IPS DF 6.9 (cell line): ENCODE measurements around the gene BYSL.
A peak's percentile ranks its signal among the peaks of the same experiment; 100 is the strongest.

Experiments
- DNase-seq: peaks from one replicate; pipeline ENCODE4 v3.0.0-alpha.2; 2013; ENCODE audit warnings: low read depth, low spot score
- H3K27ac ChIP-seq: one replicate; pipeline ENCODE4 v1.5.1; 2013; ENCODE audit warnings: low read length, control low read depth
- H3K27me3 ChIP-seq: 2 replicates; pipeline ENCODE4 v1.6.1; 2013; ENCODE audit warnings: mild to moderate bottlenecking, low read length; ENCODE audit not compliant: control insufficient read depth, insufficient read depth
- H3K36me3 ChIP-seq: 2 replicates; pipeline ENCODE4 v1.6.1; 2013; ENCODE audit warnings: low read length; ENCODE audit not compliant: control insufficient read depth, insufficient read depth
- H3K4me1 ChIP-seq: 2 replicates; pipeline ENCODE4 v1.6.1; 2013; ENCODE audit warnings: low read length; ENCODE audit not compliant: control insufficient read depth, insufficient read depth
- H3K4me3 ChIP-seq: 2 replicates; pipeline ENCODE4 v1.5.1; 2013; ENCODE audit warnings: mild to moderate bottlenecking, low read length
- H3K9me3 ChIP-seq: 2 replicates; pipeline ENCODE4 v1.6.1; 2013; ENCODE audit warnings: low read length, inconsistent platforms; ENCODE audit not compliant: control insufficient read depth, insufficient read depth
- WGBS: extraction: QIAGEN DNeasy Blood & Tissue Kit; methylation state at CpG from one replicate; pipeline ENCODE4 v1.1.7; 2013; ENCODE audit warnings: mixed read lengths, missing lambda C conversion rate; ENCODE audit not compliant: insufficient read length, insufficient coverage; 5-methylcytosine and 5-hydroxymethylcytosine counted together

Gene BYSL

GRCh38 chr6:41914869-41915530 lies 6.3 kb upstream of the BYSL start:
- H3K27ac ChIP-seq, result no peak overlapping the region
- no CpG with 5 or more reads among the region's 4 CpGs for WGBS
- no peak for DNase-seq
- H3K36me3 ChIP-seq, result no peaks in the 10 kb centered on the region; the same call in 1 of the 2 replicates
- no peaks in the 10 kb centered on the region for H3K9me3 ChIP-seq
- no peaks in the 10 kb centered on the region for H3K27me3 ChIP-seq
- H3K4me3 ChIP-seq, result no peak overlapping the region
- no peaks in the 10 kb centered on the region for H3K4me1 ChIP-seq

GRCh38 chr6:41917528-41917927 lies 3.8 kb upstream of the BYSL start:
- Histone ChIP-seq H3K4me3 (no peak overlapping the region), H3K27ac (no peak overlapping the region), H3K36me3 (no peaks in the 10 kb centered on the region; the same call in 1 of the 2 replicates), H3K27me3 (no peaks in the 10 kb centered on the region), H3K4me1 (no peaks in the 10 kb centered on the region), H3K9me3 (no peaks in the 10 kb centered on the region)
- DNase-seq, result no peak
- WGBS, result no CpG with 5 or more reads among the region's 4 CpGs

- WGBS, result no CpG with 5 or more reads among the region's 20 CpGs
- Histone ChIP-seq H3K27ac (no peak overlapping the region), H3K27me3 (no peaks in the 10 kb centered on the region), H3K9me3 (no peaks in the 10 kb centered on the region), H3K4me3 (peak overlapping the region; percentile 87), H3K4me1 (no peaks in the 10 kb centered on the region), H3K36me3 (no peaks in the 10 kb centered on the region)
- no peak for DNase-seq
These were observed 356 bp downstream of the BYSL start for GRCh38 chr6:41921712-41921998.

- Histone ChIP-seq H3K4me3 (peak overlapping the region; percentile 87; the same call in 1 of the 2 replicates), H3K27ac (no peak overlapping the region), H3K4me1 (no peaks in the 10 kb centered on the region), H3K27me3 (no peaks in the 10 kb centered on the region), H3K36me3 (peaks cover 2% of the 10 kb centered on the region; the same call in 1 of the 2 replicates), H3K9me3 (no peaks in the 10 kb centered on the region)
- WGBS, result no CpG with 5 or more reads among the region's 7 CpGs
- DNase-seq, result no peak
These were observed 855 bp downstream of the BYSL start for GRCh38 chr6:41922154-41922553.

- H3K9me3 ChIP-seq, result no peaks in the 10 kb centered on the region
- H3K27me3 ChIP-seq, result no peaks in the 10 kb centered on the region
- no peak for DNase-seq
- no peak overlapping the region for H3K27ac ChIP-seq
- H3K4me3 ChIP-seq, result no peak overlapping the region
- no peaks in the 10 kb centered on the region for H3K4me1 ChIP-seq
- H3K36me3 ChIP-seq, result peaks cover 45% of the 10 kb centered on the region
- no CpG with 5 or more reads among the region's 6 CpGs for WGBS
These were observed 6.0 kb downstream of the BYSL start for GRCh38 chr6:41927253-41927652.

- WGBS, result no CpG with 5 or more reads among the region's 6 CpGs
- H3K27ac ChIP-seq, result no peak overlapping the region
- no peaks in the 10 kb centered on the region for H3K9me3 ChIP-seq
- H3K4me1 ChIP-seq, result no peaks in the 10 kb centered on the region
- H3K27me3 ChIP-seq, result no peaks in the 10 kb centered on the region
- DNase-seq, result no peak
- H3K4me3 ChIP-seq, result no peak overlapping the region
- peaks cover 54% of the 10 kb centered on the region for H3K36me3 ChIP-seq
These were observed 8.6 kb downstream of the BYSL start for GRCh38 chr6:41929924-41930323.

- Histone ChIP-seq H3K27ac (no peak overlapping the region), H3K4me3 (no peak overlapping the region), H3K27me3 (no peaks in the 10 kb centered on the region), H3K36me3 (peaks cover 58% of the 10 kb centered on the region), H3K9me3 (no peaks in the 10 kb centered on the region), H3K4me1 (no peaks in the 10 kb centered on the region)
- no peak for DNase-seq
- no CpG with 5 or more reads among the region's 2 CpGs for WGBS
These were observed 10.5 kb downstream of the BYSL start for GRCh38 chr6:41931792-41932191.

- no peak overlapping the region for H3K4me3 ChIP-seq
- DNase-seq, result no peak
- no peak overlapping the region for H3K27ac ChIP-seq
These were observed 11.1 kb downstream of the BYSL start for GRCh38 chr6:41932378-41932777.

GRCh38 chr6:41934278-41935192 lies 13.2 kb downstream of the BYSL start:
- H3K27ac ChIP-seq, result no peak overlapping the region
- H3K27me3 ChIP-seq, result no peaks in the 10 kb centered on the region
- peaks cover 4% of the 10 kb centered on the region for H3K4me1 ChIP-seq
- no peak overlapping the region for H3K4me3 ChIP-seq
- no peak for DNase-seq
- H3K9me3 ChIP-seq, result no peaks in the 10 kb centered on the region
- no CpG with 5 or more reads among the region's 7 CpGs for WGBS
- peaks cover 37% of the 10 kb centered on the region for H3K36me3 ChIP-seq

More at GRCh38 chr6:41932378-41932777, 11.1 kb downstream of the BYSL start:
- Histone ChIP-seq H3K36me3 (peaks cover 54% of the 10 kb centered on the region), H3K9me3 (no peaks in the 10 kb centered on the region), H3K27me3 (no peaks in the 10 kb centered on the region), H3K4me1 (no peaks in the 10 kb centered on the region)
- no CpG with 5 or more reads among the region's 15 CpGs for WGBS

GRCh38 chr6:41935193-41935574 lies 13.9 kb downstream of the BYSL start:
- Histone ChIP-seq H3K27ac (no peak overlapping the region), H3K4me1 (peaks cover 10% of the 10 kb centered on the region), H3K9me3 (no peaks in the 10 kb centered on the region), H3K36me3 (peaks cover 32% of the 10 kb centered on the region), H3K4me3 (no peak overlapping the region), H3K27me3 (no peaks in the 10 kb centered on the region)
- DNase-seq, result no peak
- no CpG with 5 or more reads among the region's 1 CpG for WGBS
